H9 (cell line): Measurements from ENCODE around the gene ITIH4. TPM values are rescaled to one million over a fixed set of nuclear protein-coding genes. Genes with fewer than 3 reads are reported as not detected.
A peak's percentile ranks its signal among the peaks of the same experiment; 100 is the strongest.

Experiments used
- DNase-seq: peaks from one replicate; pipeline ENCODE4 v3.0.0-alpha.2; 2017
- H2AFZ ChIP-seq: one replicate; pipeline ENCODE4 v1.6.1; 2013; ENCODE audit warnings: mild to moderate bottlenecking, low read length, control low read depth, moderate library complexity
- H2AK5ac ChIP-seq: 2 replicates; pipeline ENCODE4 v1.6.1; 2013; ENCODE audit warnings: low read length, control low read depth, mixed read lengths; ENCODE audit not compliant: insufficient read length
- H2BK120ac ChIP-seq: one replicate; pipeline ENCODE4 v1.6.1; 2013; ENCODE audit warnings: low read depth, mild to moderate bottlenecking, low read length, control low read depth, inconsistent platforms; ENCODE audit not compliant: poor library complexity, severe bottlenecking
- H2BK12ac ChIP-seq: 2 replicates; pipeline ENCODE4 v1.6.1; 2013; ENCODE audit warnings: low read length, control low read depth, mixed read lengths, low read depth; ENCODE audit not compliant: insufficient read length
- H2BK15ac ChIP-seq: 2 replicates; pipeline ENCODE4 v1.6.1; 2013; ENCODE audit warnings: low read depth, low read length, control low read depth
- H2BK20ac ChIP-seq: one replicate; pipeline ENCODE4 v1.6.1; 2013; ENCODE audit warnings: low read depth, mild to moderate bottlenecking, low read length, control low read depth, inconsistent platforms; ENCODE audit not compliant: poor library complexity, severe bottlenecking
- H2BK5ac ChIP-seq: 2 replicates; pipeline ENCODE4 v1.6.1; 2013; ENCODE audit warnings: low read length, control low read depth, mixed read lengths; ENCODE audit not compliant: insufficient read length
- H3K14ac ChIP-seq: 2 replicates; pipeline ENCODE4 v1.6.1; 2013; ENCODE audit warnings: low read length, control low read depth; ENCODE audit not compliant: insufficient read depth
- H3K18ac ChIP-seq: 2 replicates; pipeline ENCODE4 v1.6.1; 2013; ENCODE audit warnings: low read depth, mild to moderate bottlenecking, mixed read lengths, low read length, control low read depth; ENCODE audit not compliant: insufficient read length
- H3K23ac ChIP-seq: 2 replicates; pipeline ENCODE4 v1.6.1; 2013; ENCODE audit warnings: low read length, control low read depth, mixed read lengths, low read depth; ENCODE audit not compliant: insufficient read length
- H3K23me2 ChIP-seq: 2 replicates; pipeline ENCODE4 v1.6.1; 2013; ENCODE audit warnings: low read depth, mild to moderate bottlenecking, mixed read lengths, low read length, control low read depth; ENCODE audit not compliant: insufficient read length, poor library complexity, severe bottlenecking
- H3K27ac ChIP-seq: 2 replicates; pipeline ENCODE4 v1.5.1; 2013; ENCODE audit warnings: low read length, control low read depth, mixed read lengths, low read depth; ENCODE audit not compliant: insufficient read length
- H3K27me3 ChIP-seq: 2 replicates; pipeline ENCODE4 v1.6.1; 2013; ENCODE audit warnings: low read length, control low read depth, inconsistent platforms; ENCODE audit not compliant: insufficient read depth
- H3K4ac ChIP-seq: 2 replicates; pipeline ENCODE4 v1.6.1; 2013; ENCODE audit warnings: low read depth, mild to moderate bottlenecking, control low read depth, inconsistent platforms, low read length, moderate library complexity
- H3K4me1 ChIP-seq: 2 replicates; pipeline ENCODE4 v1.6.1; 2013; ENCODE audit warnings: low read length, control low read depth, inconsistent platforms; ENCODE audit not compliant: insufficient read depth
- H3K4me2 ChIP-seq: 2 replicates; pipeline ENCODE4 v1.6.1; 2013; ENCODE audit warnings: low read length, control low read depth, mixed read lengths; ENCODE audit not compliant: insufficient read length, insufficient read depth
- H3K56ac ChIP-seq: 2 replicates; pipeline ENCODE4 v1.6.1; 2013; ENCODE audit warnings: low read depth, mild to moderate bottlenecking, mixed read lengths, low read length, control low read depth; ENCODE audit not compliant: insufficient read length
- H3K79me1 ChIP-seq: 2 replicates; pipeline ENCODE4 v1.6.1; 2013; ENCODE audit warnings: low read depth, mild to moderate bottlenecking, moderate library complexity, low read length, control low read depth, inconsistent platforms; ENCODE audit not compliant: insufficient read depth, poor library complexity, severe bottlenecking
- H3K79me2 ChIP-seq: 2 replicates; pipeline ENCODE4 v1.6.1; 2013; ENCODE audit warnings: low read length, control low read depth, inconsistent platforms; ENCODE audit not compliant: insufficient read depth
- H3K9ac ChIP-seq: 2 replicates; pipeline ENCODE4 v1.6.1; 2013; ENCODE audit warnings: low read length, control low read depth, mixed read lengths; ENCODE audit not compliant: insufficient read length; ENCODE audit errors: extremely low read depth
- H3K9me3 ChIP-seq: one replicate; pipeline ENCODE4 v1.6.1; 2013; ENCODE audit warnings: low read depth, low read length, inconsistent platforms; ENCODE audit not compliant: control insufficient read depth
- H3T11ph ChIP-seq: one replicate; pipeline ENCODE4 v1.6.1; 2013; ENCODE audit warnings: mild to moderate bottlenecking, low read length, control low read depth, inconsistent platforms
- H4K20me1 ChIP-seq: one replicate; pipeline ENCODE4 v1.6.1; 2013; ENCODE audit not compliant: control insufficient read depth, insufficient read length, insufficient read depth
- H4K5ac ChIP-seq: 2 replicates; pipeline ENCODE4 v1.6.1; 2013; ENCODE audit warnings: low read depth, mild to moderate bottlenecking, mixed read lengths, low read length, control low read depth; ENCODE audit not compliant: insufficient read length
- H4K8ac ChIP-seq: replicated peaks from 2 replicates; pipeline ENCODE4 v1.6.1; 2013; ENCODE audit warnings: low read length, control low read depth, mixed read lengths, low read depth; ENCODE audit not compliant: insufficient read length
- H4K91ac ChIP-seq: 2 replicates; pipeline ENCODE4 v1.6.1; 2013; ENCODE audit warnings: low read depth, mild to moderate bottlenecking, moderate library complexity, mixed read lengths, low read length, control low read depth; ENCODE audit not compliant: insufficient read length
- H3K27ac Mint-ChIP-seq, 3 experiments: 2 replicates in 2 of 3; 3 replicates in 1 of 3; pipeline ENCODE4 v1.8.0; 2020 to 2021; ENCODE audit warnings: mixed read lengths in 3 of 3, mild to moderate bottlenecking in 1 of 3, moderate library complexity in 1 of 3
- H3K27me3 Mint-ChIP-seq: 2 replicates; pipeline ENCODE4 v1.8.0; 2021; ENCODE audit warnings: low read depth, mild to moderate bottlenecking, moderate library complexity, mixed read lengths
- H3K36me3 Mint-ChIP-seq, 3 experiments: 2 replicates in 2 of 3; 3 replicates in 1 of 3; pipeline ENCODE4 v1.8.0; 2020 to 2021; ENCODE audit warnings: low read depth in 3 of 3, mixed read lengths in 3 of 3; ENCODE audit not compliant: insufficient read depth in 1 of 3
- H3K4me1 Mint-ChIP-seq, 2 experiments: 2 replicates each; pipeline ENCODE4 v1.8.0; 2020; ENCODE audit warnings: mixed read lengths in 2 of 2
- H3K4me3 Mint-ChIP-seq, 2 experiments: 2 replicates in 1 of 2; 3 replicates in 1 of 2; pipeline ENCODE4 v1.8.0; 2020 to 2021; ENCODE audit warnings: mild to moderate bottlenecking in 2 of 2, mixed read lengths in 2 of 2, moderate library complexity in 1 of 2
- H3K9me3 Mint-ChIP-seq, 2 experiments: 2 replicates in 1 of 2; 3 replicates in 1 of 2; pipeline ENCODE4 v1.8.0; 2020; ENCODE audit warnings: mild to moderate bottlenecking in 2 of 2, mixed read lengths in 2 of 2, moderate library complexity in 1 of 2
- CTCF ChIP-seq: fragments of 200-600 bp; sonication (generic); conservative IDR thresholded peaks from 3 replicates; pipeline ENCODE4 v1.8.0; 2021; ENCODE audit warnings: antibody characterized with exemption, mild to moderate bottlenecking
- WGBS: extraction: QIAGEN DNeasy Blood & Tissue Kit; methylation state at CpG from one replicate; pipeline ENCODE4 v1.1.7; 2013; ENCODE audit warnings: missing lambda C conversion rate, low lambda C conversion rate, mixed read lengths; ENCODE audit not compliant: insufficient read length; ENCODE audit errors: extremely low coverage; 5-methylcytosine and 5-hydroxymethylcytosine counted together
- total RNA-seq: library from RNA; stranded (reverse); gene quantifications from 2 replicates; pipeline ENCODE4 v1.2.1, GENCODE V29; 2021

ITIH4 gene
- total RNA-seq, 1 experiment from 2014 or later = 3.0 TPM

DNA sequence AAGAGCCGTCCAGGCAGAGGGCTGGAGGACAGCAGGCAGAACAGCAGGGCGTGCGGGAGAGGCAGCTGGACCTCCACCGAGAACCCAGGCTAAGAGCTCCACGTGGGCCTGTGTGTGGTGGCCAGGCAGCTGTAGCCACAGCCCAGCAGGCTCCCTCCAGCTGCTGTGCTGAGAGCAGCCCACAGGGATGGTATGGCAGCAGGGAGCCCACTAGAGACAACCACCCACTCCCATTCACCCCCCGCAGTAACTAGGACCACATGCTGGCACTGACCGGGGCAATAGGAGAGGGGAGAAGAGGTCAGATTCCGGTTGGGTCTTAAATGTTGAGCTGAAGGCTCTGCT, 29.9 kb upstream of the ITIH4 start:
- H3K27ac Mint-ChIP-seq = peak overlapping the region; percentile 15 to 56 (median 30); a peak in 2 of 7 replicates
- no peaks in the 10 kb centered on the region for H4K20me1 ChIP-seq
- no peak for TF ChIP-seq CTCF
- H2BK20ac ChIP-seq = no peak overlapping the region
- no peak overlapping the region for H3K9ac ChIP-seq
- no peak overlapping the region for H2BK12ac ChIP-seq
- peaks cover 10 to 11% of the 10 kb centered on the region in 2 experiments; a peak in 3 of 5 replicates for H3K9me3 Mint-ChIP-seq
- H3K4me3 Mint-ChIP-seq = no peak overlapping the region
- H3K27me3 Mint-ChIP-seq = no peaks in the 10 kb centered on the region
- DNase-seq = no peak
- no CpG with 5 or more reads among the region's 8 CpGs for WGBS
- no peak overlapping the region for H3K18ac ChIP-seq
- H2AFZ ChIP-seq = no peak overlapping the region
- no peak overlapping the region for H3T11ph ChIP-seq
- no peak overlapping the region for H4K8ac ChIP-seq
- no peak overlapping the region for H3K23ac ChIP-seq
- H2AK5ac ChIP-seq = no peak overlapping the region
- no peak overlapping the region for H4K91ac ChIP-seq
- no peak overlapping the region for H3K27ac ChIP-seq
- no peak overlapping the region for H3K56ac ChIP-seq
- H3K23me2 ChIP-seq = no peaks in the 10 kb centered on the region
- no peak overlapping the region for H2BK5ac ChIP-seq
- H3K27me3 ChIP-seq = no peaks in the 10 kb centered on the region
- no peak overlapping the region for H3K4ac ChIP-seq
- no peaks in the 10 kb centered on the region for H3K79me1 ChIP-seq
- H4K5ac ChIP-seq = no peak overlapping the region
- no peaks in the 10 kb centered on the region for H3K4me1 Mint-ChIP-seq
- H3K14ac ChIP-seq = no peak overlapping the region
- no peak overlapping the region for H2BK15ac ChIP-seq
- H3K36me3 Mint-ChIP-seq = peaks cover 12 to 15% (median 13%) of the 10 kb centered on the region in 3 experiments
- H3K9me3 ChIP-seq = no peaks in the 10 kb centered on the region
- no peak overlapping the region for H3K4me2 ChIP-seq
- no peak overlapping the region for H2BK120ac ChIP-seq
- H3K4me1 ChIP-seq = no peaks in the 10 kb centered on the region
- no peaks in the 10 kb centered on the region for H3K79me2 ChIP-seq
